ENCODE results near the gene TRIM7.
A peak's percentile ranks its signal among the peaks of the same experiment; 100 is the strongest.

TRIM7 gene

GRCh38 chr5:181194489-181195248 is 10.3 kb downstream of the TRIM7 start:
- Histone ChIP-seq H3K9me3 (ENCODE audit: control insufficient read depth in 5 of 5, low read length in 5 of 5) (no peaks in the 10 kb centered on the region), H3K27me3 (ENCODE audit: control insufficient read depth in 5 of 5, insufficient read depth in 4 of 5, low read length in 5 of 5) (no peaks in the 10 kb centered on the region), H3K27ac (ENCODE audit: low read depth, low read length) (no peak overlapping the region), H3K4me3 (ENCODE audit: low read depth in 1 of 5, low read length in 5 of 5) (no peak overlapping the region), H3K36me3 (ENCODE audit: control insufficient read depth in 5 of 5, insufficient read depth in 5 of 5, low read length in 5 of 5) (no peaks in the 10 kb centered on the region), H3K9ac (ENCODE audit: low read length in 5 of 5) (no peak overlapping the region), H3K4me1 (ENCODE audit: control insufficient read depth in 5 of 5, insufficient read depth in 5 of 5, low read length in 5 of 5) (peaks cover 1 to 30% (median 26%) of the 10 kb centered on the region in 5 donors)

DNA sequence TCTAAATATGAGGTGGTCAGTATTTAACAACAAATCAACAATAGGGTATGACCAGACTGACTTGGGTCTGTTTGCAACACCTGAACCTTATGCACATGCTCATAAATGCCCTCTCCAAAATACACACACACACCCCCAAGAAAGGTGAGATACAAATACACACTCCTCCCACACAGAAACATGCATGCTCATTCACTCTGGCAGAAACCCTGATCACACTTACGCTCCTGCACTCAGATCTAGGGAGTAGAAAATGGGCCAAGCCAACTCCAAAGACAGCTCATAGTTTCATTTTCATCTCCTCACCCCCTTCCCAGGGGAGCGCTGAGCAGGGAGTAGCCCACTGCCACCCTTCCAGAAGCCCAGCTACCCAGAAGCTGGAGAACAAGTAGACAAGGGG is 11.3 kb downstream of the TRIM7 start:
- Histone ChIP-seq H3K27ac (ENCODE audit: low read depth, low read length) (no peak overlapping the region), H3K4me1 (ENCODE audit: control insufficient read depth in 5 of 5, insufficient read depth in 5 of 5, low read length in 5 of 5) (peaks cover 4 to 39% (median 35%) of the 10 kb centered on the region in 5 donors), H3K36me3 (ENCODE audit: control insufficient read depth in 5 of 5, insufficient read depth in 5 of 5, low read length in 5 of 5) (no peaks in the 10 kb centered on the region), H3K9me3 (ENCODE audit: control insufficient read depth in 5 of 5, low read length in 5 of 5) (no peaks in the 10 kb centered on the region), H3K4me3 (ENCODE audit: low read depth in 1 of 5, low read length in 5 of 5) (no peak overlapping the region), H3K9ac (ENCODE audit: low read length in 5 of 5) (no peak overlapping the region), H3K27me3 (ENCODE audit: control insufficient read depth in 5 of 5, insufficient read depth in 4 of 5, low read length in 5 of 5) (no peaks in the 10 kb centered on the region)

GRCh38 chr5:181192337-181193046 is 12.5 kb downstream of the TRIM7 start:
- Histone ChIP-seq H3K27me3 (ENCODE audit: control insufficient read depth in 5 of 5, insufficient read depth in 4 of 5, low read length in 5 of 5) (no peaks in the 10 kb centered on the region), H3K36me3 (ENCODE audit: control insufficient read depth in 5 of 5, insufficient read depth in 5 of 5, low read length in 5 of 5) (no peaks in the 10 kb centered on the region), H3K4me1 (ENCODE audit: control insufficient read depth in 5 of 5, insufficient read depth in 5 of 5, low read length in 5 of 5) (peaks cover 4 to 42% (median 35%) of the 10 kb centered on the region in 5 donors), H3K4me3 (ENCODE audit: low read depth in 1 of 5, low read length in 5 of 5) (peak overlapping the region; percentile 59 to 94 (median 88)), H3K27ac (ENCODE audit: low read depth, low read length) (peak overlapping the region; percentile 57), H3K9me3 (ENCODE audit: control insufficient read depth in 5 of 5, low read length in 5 of 5) (no peaks in the 10 kb centered on the region), H3K9ac (ENCODE audit: low read length in 5 of 5) (peak overlapping the region in 4 of 5 donors; percentile 62 to 78 (median 68))

GRCh38 chr5:181191526-181192336 is 13.3 kb downstream of the TRIM7 start:
- Histone ChIP-seq H3K27ac (ENCODE audit: low read depth, low read length) (peak overlapping the region; percentile 57), H3K36me3 (ENCODE audit: control insufficient read depth in 5 of 5, insufficient read depth in 5 of 5, low read length in 5 of 5) (no peaks in the 10 kb centered on the region), H3K4me1 (ENCODE audit: control insufficient read depth in 5 of 5, insufficient read depth in 5 of 5, low read length in 5 of 5) (peaks cover 4 to 42% (median 35%) of the 10 kb centered on the region in 5 donors), H3K9ac (ENCODE audit: low read length in 5 of 5) (peak overlapping the region in 4 of 5 donors; percentile 62 to 78 (median 68)), H3K9me3 (ENCODE audit: control insufficient read depth in 5 of 5, low read length in 5 of 5) (no peaks in the 10 kb centered on the region), H3K27me3 (ENCODE audit: control insufficient read depth in 5 of 5, insufficient read depth in 4 of 5, low read length in 5 of 5) (no peaks in the 10 kb centered on the region), H3K4me3 (ENCODE audit: low read depth in 1 of 5, low read length in 5 of 5) (peak overlapping the region; percentile 75 to 97 (median 93))

DNA sequence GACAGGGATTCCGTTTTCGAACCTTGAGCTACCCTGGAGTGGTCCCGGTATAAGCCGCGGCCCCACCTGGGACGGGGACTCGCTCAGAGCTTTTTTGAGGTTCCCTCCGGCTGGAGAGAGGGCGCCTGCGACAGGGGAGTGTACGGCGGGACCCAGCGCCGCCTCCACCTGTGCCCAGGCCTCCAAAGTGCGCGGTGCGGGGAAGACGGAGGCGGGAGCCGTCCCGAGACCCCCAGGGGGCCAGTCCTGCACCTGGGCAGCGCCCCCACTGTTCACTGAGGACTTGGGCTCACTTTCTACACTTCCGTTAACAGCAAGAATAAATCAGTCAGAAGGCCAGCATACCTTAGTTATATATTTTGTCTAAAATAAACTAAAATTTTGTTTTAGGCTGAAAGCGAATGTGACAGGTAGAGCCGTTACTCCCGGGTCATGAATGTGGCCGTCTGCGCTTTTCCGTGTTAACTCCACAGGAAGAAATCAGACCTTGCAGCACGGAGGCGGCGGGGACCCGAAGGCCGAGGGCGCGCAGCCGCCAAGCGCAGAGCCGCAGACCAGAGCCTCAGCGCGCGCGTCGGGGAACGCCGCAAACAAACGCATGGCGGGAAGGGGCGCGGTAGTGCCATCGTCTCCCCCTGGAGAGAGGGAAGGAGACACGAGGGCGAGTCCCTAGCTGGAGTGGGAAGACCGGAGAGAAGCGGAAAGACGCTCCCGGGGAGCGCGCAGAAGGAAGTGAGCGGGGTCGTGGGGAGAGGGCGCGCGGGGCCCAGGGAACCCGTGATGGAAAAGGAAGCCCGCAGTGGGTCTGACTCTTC is 14.1 kb downstream of the TRIM7 start:
- Histone ChIP-seq H3K9me3 (ENCODE audit: control insufficient read depth in 5 of 5, low read length in 5 of 5) (no peaks in the 10 kb centered on the region), H3K36me3 (ENCODE audit: control insufficient read depth in 5 of 5, insufficient read depth in 5 of 5, low read length in 5 of 5) (no peaks in the 10 kb centered on the region), H3K27ac (ENCODE audit: low read depth, low read length) (peak overlapping the region; percentile 37), H3K9ac (ENCODE audit: low read length in 5 of 5) (peak overlapping the region in 4 of 5 donors; percentile 52 to 71 (median 68)), H3K27me3 (ENCODE audit: control insufficient read depth in 5 of 5, insufficient read depth in 4 of 5, low read length in 5 of 5) (no peaks in the 10 kb centered on the region), H3K4me3 (ENCODE audit: low read depth in 1 of 5, low read length in 5 of 5) (peak overlapping the region; percentile 75 to 97 (median 94)), H3K4me1 (ENCODE audit: control insufficient read depth in 5 of 5, insufficient read depth in 5 of 5, low read length in 5 of 5) (peaks cover 4 to 42% (median 35%) of the 10 kb centered on the region in 5 donors)

DNA sequence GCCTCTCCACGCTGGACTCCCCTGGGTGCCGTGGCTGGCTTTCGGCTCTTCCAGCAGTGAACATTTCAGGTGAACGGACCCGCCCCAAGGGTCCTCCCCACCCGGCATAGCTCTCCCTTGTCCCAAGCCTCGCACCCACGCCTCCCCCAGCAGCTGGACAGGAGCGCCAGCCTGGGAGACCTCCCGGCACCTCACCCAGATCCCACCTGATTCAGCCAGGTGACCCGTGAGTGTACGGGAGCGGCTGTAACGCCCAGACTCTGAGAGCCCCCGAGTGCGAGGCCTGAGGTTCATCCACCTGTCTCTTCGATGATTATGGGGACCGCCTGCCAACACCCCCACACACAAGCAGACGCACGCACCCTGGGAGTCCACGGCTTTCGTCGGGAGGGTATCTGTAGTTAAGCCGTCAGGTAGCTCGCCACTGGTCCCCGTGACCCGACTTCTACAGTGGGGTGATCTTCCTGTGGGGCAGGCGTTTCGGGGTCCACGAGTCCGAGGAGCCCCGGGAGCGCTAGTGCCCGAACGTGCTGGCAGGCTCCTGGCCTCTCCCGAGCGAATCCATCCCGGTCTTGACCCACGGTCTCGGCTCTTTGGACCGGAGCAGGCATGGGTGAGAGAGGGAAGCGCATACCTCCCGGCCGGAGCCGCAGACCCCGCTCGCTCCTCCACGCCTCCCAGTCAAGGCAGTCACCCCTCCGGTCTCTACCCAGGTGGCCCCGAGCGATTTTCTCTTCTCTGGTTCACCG is 14.9 kb downstream of the TRIM7 start:
- Histone ChIP-seq H3K4me3 (ENCODE audit: low read depth in 1 of 5, low read length in 5 of 5) (peak overlapping the region; percentile 75 to 97 (median 94)), H3K9me3 (ENCODE audit: control insufficient read depth in 5 of 5, low read length in 5 of 5) (no peaks in the 10 kb centered on the region), H3K9ac (ENCODE audit: low read length in 5 of 5) (peak overlapping the region; percentile 68 to 77 (median 71)), H3K4me1 (ENCODE audit: control insufficient read depth in 5 of 5, insufficient read depth in 5 of 5, low read length in 5 of 5) (peaks cover 4 to 42% (median 35%) of the 10 kb centered on the region in 5 donors), H3K27ac (ENCODE audit: low read depth, low read length) (peak overlapping the region; percentile 71), H3K36me3 (ENCODE audit: control insufficient read depth in 5 of 5, insufficient read depth in 5 of 5, low read length in 5 of 5) (no peaks in the 10 kb centered on the region), H3K27me3 (ENCODE audit: control insufficient read depth in 5 of 5, insufficient read depth in 4 of 5, low read length in 5 of 5) (no peaks in the 10 kb centered on the region)

- H3K9me3 ChIP-seq (ENCODE audit: control insufficient read depth in 5 of 5, low read length in 5 of 5): no peaks in the 10 kb centered on the region
- H3K27ac ChIP-seq (ENCODE audit: low read depth, low read length): peak overlapping the region; percentile 71
- peak overlapping the region; percentile 75 to 97 (median 94) for H3K4me3 ChIP-seq (ENCODE audit: low read depth in 1 of 5, low read length in 5 of 5)
- H3K9ac ChIP-seq (ENCODE audit: low read length in 5 of 5): peak overlapping the region; percentile 68 to 77 (median 71)
- no peaks in the 10 kb centered on the region for H3K27me3 ChIP-seq (ENCODE audit: control insufficient read depth in 5 of 5, insufficient read depth in 4 of 5, low read length in 5 of 5)
- peaks cover 4 to 46% (median 38%) of the 10 kb centered on the region in 5 donors for H3K4me1 ChIP-seq (ENCODE audit: control insufficient read depth in 5 of 5, insufficient read depth in 5 of 5, low read length in 5 of 5)
- no peaks in the 10 kb centered on the region for H3K36me3 ChIP-seq (ENCODE audit: control insufficient read depth in 5 of 5, insufficient read depth in 5 of 5, low read length in 5 of 5)
These were observed 15.5 kb downstream of the TRIM7 start for GRCh38 chr5:181189363-181189961.

GRCh38 chr5:181188700-181189362 is 16.2 kb downstream of the TRIM7 start:
- Histone ChIP-seq H3K4me1 (ENCODE audit: control insufficient read depth in 5 of 5, insufficient read depth in 5 of 5, low read length in 5 of 5) (peaks cover 4 to 53% (median 44%) of the 10 kb centered on the region in 5 donors), H3K4me3 (ENCODE audit: low read depth in 1 of 5, low read length in 5 of 5) (peak overlapping the region; percentile 75 to 97 (median 94)), H3K9me3 (ENCODE audit: control insufficient read depth in 5 of 5, low read length in 5 of 5) (no peaks in the 10 kb centered on the region), H3K27me3 (ENCODE audit: control insufficient read depth in 5 of 5, insufficient read depth in 4 of 5, low read length in 5 of 5) (no peaks in the 10 kb centered on the region), H3K9ac (ENCODE audit: low read length in 5 of 5) (peak overlapping the region; percentile 69 to 78 (median 74)), H3K36me3 (ENCODE audit: control insufficient read depth in 5 of 5, insufficient read depth in 5 of 5, low read length in 5 of 5) (no peaks in the 10 kb centered on the region), H3K27ac (ENCODE audit: low read depth, low read length) (peak overlapping the region; percentile 71)

Data from subcutaneous abdominal adipose tissue (tissue), 5 donors.